Measurements from ENCODE around the gene RPS6KC1.

DNA sequence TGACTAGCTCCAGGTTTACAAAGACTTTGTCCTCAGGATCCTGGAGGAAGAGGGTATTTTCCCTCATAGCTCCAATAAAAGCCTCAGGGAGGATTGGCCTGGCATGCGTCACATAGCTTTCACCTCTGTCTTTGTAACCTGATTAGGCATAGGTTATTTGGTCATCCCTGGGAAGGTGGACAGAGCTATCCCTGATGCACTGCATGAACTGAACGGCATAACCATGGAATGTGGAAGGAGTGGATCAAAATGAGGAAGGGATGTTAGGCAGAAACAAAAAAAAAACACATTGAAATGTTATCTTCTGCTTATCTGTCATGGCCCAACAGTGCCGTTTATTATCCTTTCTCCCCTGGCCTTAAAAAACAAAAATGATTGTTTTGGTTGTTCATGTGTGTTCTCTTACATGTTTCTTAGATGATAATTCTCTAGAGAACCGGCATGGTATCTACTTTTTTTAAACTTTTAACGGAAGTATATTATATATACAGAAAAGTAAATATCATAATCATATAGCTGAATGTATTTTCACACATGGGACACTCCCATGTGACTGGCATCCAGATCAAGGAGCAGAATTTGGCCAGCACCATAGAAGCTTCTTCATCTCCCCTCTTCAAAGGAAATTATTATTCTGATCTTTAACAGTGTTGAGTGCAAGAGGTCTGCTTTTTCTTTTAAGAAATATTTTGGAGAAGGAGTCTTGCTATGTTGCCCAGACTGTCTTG is 85.3 kb downstream of the RPS6KC1 start:
- TF ChIP-seq, protein P1, sequence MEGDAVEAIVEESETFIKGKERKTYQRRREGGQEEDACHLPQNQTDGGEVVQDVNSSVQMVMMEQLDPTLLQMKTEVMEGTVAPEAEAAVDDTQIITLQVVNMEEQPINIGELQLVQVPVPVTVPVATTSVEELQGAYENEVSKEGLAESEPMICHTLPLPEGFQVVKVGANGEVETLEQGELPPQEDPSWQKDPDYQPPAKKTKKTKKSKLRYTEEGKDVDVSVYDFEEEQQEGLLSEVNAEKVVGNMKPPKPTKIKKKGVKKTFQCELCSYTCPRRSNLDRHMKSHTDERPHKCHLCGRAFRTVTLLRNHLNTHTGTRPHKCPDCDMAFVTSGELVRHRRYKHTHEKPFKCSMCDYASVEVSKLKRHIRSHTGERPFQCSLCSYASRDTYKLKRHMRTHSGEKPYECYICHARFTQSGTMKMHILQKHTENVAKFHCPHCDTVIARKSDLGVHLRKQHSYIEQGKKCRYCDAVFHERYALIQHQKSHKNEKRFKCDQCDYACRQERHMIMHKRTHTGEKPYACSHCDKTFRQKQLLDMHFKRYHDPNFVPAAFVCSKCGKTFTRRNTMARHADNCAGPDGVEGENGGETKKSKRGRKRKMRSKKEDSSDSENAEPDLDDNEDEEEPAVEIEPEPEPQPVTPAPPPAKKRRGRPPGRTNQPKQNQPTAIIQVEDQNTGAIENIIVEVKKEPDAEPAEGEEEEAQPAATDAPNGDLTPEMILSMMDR (IDR thresholded peaks at IDR 0.05) = no peak
- TF ChIP-seq EZH2phosphoT487 (IDR thresholded peaks at IDR 0.05) = no peak
